Measurements from ENCODE around the gene PPM1L. TPM values are rescaled to one million over a fixed set of nuclear protein-coding genes. Genes with fewer than 3 reads are reported as not detected.

Gene PPM1L
- total RNA-seq, 1 donor = 0.86 TPM

DNA sequence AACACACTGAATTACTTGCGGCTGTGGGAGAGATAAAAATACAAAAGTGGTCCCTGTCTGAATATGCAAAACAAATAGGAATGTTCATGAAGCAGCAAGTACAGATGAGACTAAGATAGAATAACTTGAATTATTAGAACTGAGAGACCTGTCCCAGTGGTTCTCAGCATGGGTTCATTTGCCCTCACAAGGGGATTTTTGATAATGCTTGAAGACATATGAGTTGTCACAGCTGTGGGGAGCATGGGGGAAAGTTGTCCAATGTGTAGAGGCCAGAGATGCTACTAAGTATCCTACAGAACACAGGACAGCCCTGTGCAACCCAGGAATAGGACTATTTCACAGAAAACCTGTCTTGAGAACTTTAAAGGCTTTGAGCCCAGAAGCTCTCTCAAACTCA lies 22.4 kb downstream of the PPM1L start:
- TF ChIP-seq, protein P1, sequence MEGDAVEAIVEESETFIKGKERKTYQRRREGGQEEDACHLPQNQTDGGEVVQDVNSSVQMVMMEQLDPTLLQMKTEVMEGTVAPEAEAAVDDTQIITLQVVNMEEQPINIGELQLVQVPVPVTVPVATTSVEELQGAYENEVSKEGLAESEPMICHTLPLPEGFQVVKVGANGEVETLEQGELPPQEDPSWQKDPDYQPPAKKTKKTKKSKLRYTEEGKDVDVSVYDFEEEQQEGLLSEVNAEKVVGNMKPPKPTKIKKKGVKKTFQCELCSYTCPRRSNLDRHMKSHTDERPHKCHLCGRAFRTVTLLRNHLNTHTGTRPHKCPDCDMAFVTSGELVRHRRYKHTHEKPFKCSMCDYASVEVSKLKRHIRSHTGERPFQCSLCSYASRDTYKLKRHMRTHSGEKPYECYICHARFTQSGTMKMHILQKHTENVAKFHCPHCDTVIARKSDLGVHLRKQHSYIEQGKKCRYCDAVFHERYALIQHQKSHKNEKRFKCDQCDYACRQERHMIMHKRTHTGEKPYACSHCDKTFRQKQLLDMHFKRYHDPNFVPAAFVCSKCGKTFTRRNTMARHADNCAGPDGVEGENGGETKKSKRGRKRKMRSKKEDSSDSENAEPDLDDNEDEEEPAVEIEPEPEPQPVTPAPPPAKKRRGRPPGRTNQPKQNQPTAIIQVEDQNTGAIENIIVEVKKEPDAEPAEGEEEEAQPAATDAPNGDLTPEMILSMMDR (IDR thresholded peaks at IDR 0.05; ENCODE audit: insufficient read depth, low read depth, low read length) = no peak
- H3K4me3 ChIP-seq (ENCODE audit: low read depth, low read length) = no peak overlapping the region
- no peak for DNase-seq (ENCODE audit: low read depth)

DNA sequence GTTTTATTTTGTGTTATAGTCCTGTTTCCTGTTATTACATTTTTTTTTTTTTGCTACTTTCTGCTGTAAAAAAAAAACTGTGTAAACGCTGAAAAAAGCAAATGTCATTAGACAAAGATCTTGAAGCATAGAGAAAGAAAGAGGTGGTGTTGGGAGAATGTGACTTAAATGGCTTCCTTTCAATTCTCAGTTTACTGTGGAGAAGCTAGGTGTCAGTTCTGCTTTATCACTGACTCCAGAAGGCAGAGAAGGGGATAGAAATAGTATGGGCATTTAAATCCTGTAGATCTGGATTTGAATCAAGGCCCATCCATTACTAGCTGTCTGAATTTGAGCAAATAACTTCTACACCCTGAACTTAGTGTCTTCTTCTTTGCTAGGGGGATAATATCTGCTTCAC lies 23.0 kb downstream of the PPM1L start:
- TF ChIP-seq, protein P1 (IDR thresholded peaks at IDR 0.05; ENCODE audit: insufficient read depth, low read depth, low read length) = no peak
- no peak overlapping the region for H3K4me3 ChIP-seq (ENCODE audit: low read depth, low read length)
- no peak for DNase-seq (ENCODE audit: low read depth)

DNA sequence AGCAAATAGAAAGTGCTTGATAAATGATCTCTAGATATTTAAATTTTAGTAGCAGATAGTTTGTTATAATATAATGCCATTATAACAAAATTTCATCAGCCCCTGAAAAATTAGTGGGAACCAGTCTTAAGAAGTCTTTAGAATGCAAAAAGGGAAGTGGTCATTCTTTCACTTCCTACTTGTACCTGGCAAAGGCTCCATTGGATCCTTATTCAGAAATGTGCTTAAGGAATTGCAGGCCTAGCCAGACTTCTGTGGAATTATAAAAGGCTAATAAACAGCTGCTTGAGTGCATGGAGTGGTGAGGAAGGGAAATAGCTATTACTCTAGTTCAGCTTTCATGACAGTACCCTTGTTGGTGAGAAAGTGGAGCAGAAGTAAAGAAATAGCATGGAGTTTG lies 24.2 kb downstream of the PPM1L start:
- H3K4me3 ChIP-seq (ENCODE audit: low read depth, low read length) = no peak overlapping the region
- TF ChIP-seq, protein P1 (IDR thresholded peaks at IDR 0.05; ENCODE audit: insufficient read depth, low read depth, low read length) = no peak
- DNase-seq (ENCODE audit: low read depth) = no peak

DNA sequence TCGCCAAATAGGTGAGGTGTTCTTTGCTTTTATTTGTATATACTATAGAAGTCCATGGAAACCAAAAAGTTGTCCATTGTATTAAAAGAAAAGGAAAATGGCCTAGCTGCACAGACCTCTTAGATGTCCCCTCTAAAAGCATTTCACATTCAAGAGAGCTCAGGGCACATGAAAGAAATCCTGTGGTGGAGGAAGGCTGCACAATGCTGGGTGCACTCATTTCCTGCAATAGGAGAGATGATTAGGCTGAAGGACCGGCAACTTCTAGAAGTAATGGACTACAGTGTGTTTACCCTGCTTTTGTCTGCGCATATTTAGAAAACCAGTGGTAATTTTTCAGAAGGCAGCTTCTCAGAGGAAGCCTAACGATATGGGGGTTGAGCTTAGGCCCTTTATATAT lies 25.4 kb downstream of the PPM1L start:
- DNase-seq (ENCODE audit: low read depth) = no peak
- TF ChIP-seq, protein P1 (IDR thresholded peaks at IDR 0.05; ENCODE audit: insufficient read depth, low read depth, low read length) = no peak
- H3K4me3 ChIP-seq (ENCODE audit: low read depth, low read length) = no peak overlapping the region

DNA sequence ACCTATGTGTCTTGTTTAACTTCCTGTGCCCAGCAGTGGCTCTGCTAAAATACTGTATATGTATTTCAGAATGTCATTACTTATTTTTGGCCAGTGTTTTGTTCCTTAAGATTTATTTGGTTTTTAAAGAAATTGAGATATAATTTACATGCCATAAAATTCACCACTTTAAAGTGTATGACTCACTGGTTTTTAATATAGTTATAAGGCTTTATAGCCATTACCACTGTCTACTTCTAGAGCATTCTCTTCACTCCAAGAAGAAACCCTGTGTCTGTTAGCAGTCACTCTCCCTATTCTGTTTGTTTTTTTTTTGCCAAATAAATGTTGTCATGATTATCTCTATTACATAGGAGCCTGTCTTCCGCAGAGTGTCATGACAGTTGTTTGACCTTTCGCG lies 25.8 kb downstream of the PPM1L start:
- no peak for DNase-seq (ENCODE audit: low read depth)
- TF ChIP-seq, protein P1 (IDR thresholded peaks at IDR 0.05; ENCODE audit: insufficient read depth, low read depth, low read length) = no peak

DNA sequence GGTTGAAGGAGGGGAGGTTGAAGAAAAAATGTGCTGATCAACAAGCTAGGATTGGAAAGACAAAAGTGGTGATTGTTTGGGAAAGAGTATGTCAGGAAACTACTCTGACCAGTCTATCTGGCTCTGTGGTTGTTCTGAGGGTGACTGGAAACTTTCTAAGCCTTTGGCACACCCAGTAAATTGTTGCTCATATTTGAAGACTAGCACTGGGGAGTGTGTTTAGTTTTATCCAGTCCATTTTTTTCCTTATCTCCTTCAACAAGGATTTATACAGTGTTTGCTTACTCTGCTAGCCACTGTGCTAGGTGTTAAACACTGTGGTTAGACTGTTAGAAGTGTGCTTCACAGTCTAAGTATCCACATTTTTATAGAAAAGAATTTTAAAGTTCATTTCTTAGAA lies 28.8 kb downstream of the PPM1L start:
- no peak for DNase-seq (ENCODE audit: low read depth)
- TF ChIP-seq, protein P1 (IDR thresholded peaks at IDR 0.05; ENCODE audit: insufficient read depth, low read depth, low read length) = no peak
- H3K4me3 ChIP-seq (ENCODE audit: low read depth, low read length) = no peak overlapping the region

More for the DNA sequence above, 25.8 kb downstream of the PPM1L start:
- no peak overlapping the region for H3K4me3 ChIP-seq (ENCODE audit: low read depth, low read length)

DNA sequence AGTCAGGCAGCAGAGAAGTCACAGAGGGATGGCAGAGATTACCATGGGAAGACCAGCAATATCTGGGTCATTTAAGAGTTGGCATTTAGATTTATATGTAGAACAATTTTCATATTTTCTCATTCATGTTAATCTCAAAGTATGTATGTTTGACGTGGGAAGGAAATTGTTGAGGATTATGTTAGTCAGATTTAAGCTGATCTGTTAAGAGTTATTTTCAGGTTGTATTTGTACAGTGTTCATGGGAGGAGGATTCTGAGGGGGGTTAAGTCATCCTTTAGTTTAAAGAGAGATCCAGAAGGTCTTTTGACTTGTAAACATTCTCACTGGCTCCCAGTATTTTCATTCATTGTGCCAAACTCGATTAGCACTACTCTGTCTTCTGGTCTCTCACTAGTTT lies 34.7 kb downstream of the PPM1L start:
- DNase-seq (ENCODE audit: low read depth) = no peak
- TF ChIP-seq, protein P1 (IDR thresholded peaks at IDR 0.05; ENCODE audit: insufficient read depth, low read depth, low read length) = no peak
- no peak overlapping the region for H3K4me3 ChIP-seq (ENCODE audit: low read depth, low read length)

Measured in fibroblast of villous mesenchyme (primary cell).